ENCODE data around the gene ARPC2. TPM values are rescaled to one million over a fixed set of nuclear protein-coding genes. Genes with fewer than 3 reads are reported as not detected.
A peak's percentile ranks its signal among the peaks of the same experiment; 100 is the strongest.

The ARPC2 gene
- total and polyA plus RNA-seq, 2 of the 13 experiments (the other 11 are each of a cell fraction or from before 2014, with no cell fraction given), result 168 to 303 TPM

GRCh38 chr2:218292048-218293014, 75.3 kb downstream of the ARPC2 start, which contains the start of gene TMBIM1 (continued):
- TF ChIP-seq MAX (IDR thresholded peaks at IDR 0.05) (peak; percentile 89), AGO2 (optimal IDR thresholded peaks at IDR 0.05; ENCODE audit: low read depth, low read length) (peak; percentile 90), XBP1 (CRISPR knock-in tag; IDR thresholded peaks at IDR 0.05) (no peak), HOXA9 (CRISPR knock-in tag; IDR thresholded peaks at IDR 0.05; ENCODE audit: borderline replicate concordance) (no peak), ZNF597 (CRISPR knock-in tag; IDR thresholded peaks at IDR 0.05) (no peak), ZNF343 (CRISPR knock-in tag; IDR thresholded peaks at IDR 0.05) (peak; percentile 28; the same call in 1 of the 2 replicates), ZNF441 (CRISPR knock-in tag; IDR thresholded peaks at IDR 0.05; ENCODE audit: borderline replicate concordance) (peak; percentile 61; the same call in 1 of the 2 replicates), KDM1A (CRISPR knock-in tag; IDR thresholded peaks at IDR 0.05) (no peak), THAP11 (CRISPR knock-in tag; IDR thresholded peaks at IDR 0.05) (peak; percentile 78), NR2F6 (IDR thresholded peaks at IDR 0.05) (no peak), NR2F6 (CRISPR knock-in tag; IDR thresholded peaks at IDR 0.05) (no peak), NR0B2 (CRISPR knock-in tag; IDR thresholded peaks at IDR 0.05) (peak; percentile 55; the same call in 1 of the 2 replicates), ZGPAT (CRISPR knock-in tag; IDR thresholded peaks at IDR 0.05) (no peak; the same call in 1 of the 2 replicates), TFDP1 (CRISPR knock-in tag; IDR thresholded peaks at IDR 0.05; ENCODE audit: borderline replicate concordance) (peak; percentile 79), TOPORS (CRISPR knock-in tag; IDR thresholded peaks at IDR 0.05) (no peak), BCL6 (CRISPR knock-in tag; IDR thresholded peaks at IDR 0.05) (no peak; the same call in 1 of the 2 replicates), ELF4 (CRISPR knock-in tag; IDR thresholded peaks at IDR 0.05; ENCODE audit: borderline replicate concordance) (no peak), CHD2 (IDR thresholded peaks at IDR 0.05; ENCODE audit: low read depth, low read length) (no peak), AHDC1 (CRISPR knock-in tag; IDR thresholded peaks at IDR 0.05; ENCODE audit: borderline replicate concordance) (no peak)
